Measurements from ENCODE around the gene MINDY4. TPM values are rescaled to one million over a fixed set of nuclear protein-coding genes. Genes with fewer than 3 reads are reported as not detected.

MINDY4 gene
- total and polyA plus RNA-seq, 2 of the 4 experiments (the other 2 are of a cell fraction), result 1.8 to 3.6 TPM

DNA sequence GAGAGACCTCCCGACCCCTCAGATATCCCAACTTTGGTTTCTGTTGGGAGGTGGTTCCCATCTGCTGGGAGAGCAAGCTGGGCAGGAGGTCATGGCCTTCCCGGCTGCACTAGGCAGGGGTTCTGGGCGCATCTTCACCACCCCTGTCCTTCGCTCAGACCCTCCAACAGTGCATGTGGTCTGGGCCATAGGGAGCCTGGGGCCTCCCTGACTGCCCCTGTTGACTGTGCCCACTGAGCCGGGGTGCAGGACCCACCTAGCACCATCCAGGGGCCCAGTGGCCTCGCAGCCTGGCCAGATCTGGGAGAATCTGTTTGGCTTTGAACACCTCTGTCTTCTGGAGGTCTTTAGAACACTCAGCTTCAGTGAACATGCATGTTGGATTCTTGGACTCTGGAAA is 38.0 kb upstream of the MINDY4 start:
- no TSS peak for BruUV-seq (replicated peaks)
- no peak overlapping the region for H2AK5ac ChIP-seq (ENCODE audit: low read depth, low read length)
- in situ Hi-C loops (cut with MboI; ENCODE audit: low sequenced_read_pairs) (no loop called here), intact Hi-C loops (cut with micrococcal nuclease) (no loop called here), dilution Hi-C loops (cut with HindIII; ENCODE audit: low sequenced_read_pairs, unreplicated experiment) (no loop called here)
- H3K9me1 ChIP-seq (ENCODE audit: insufficient read depth, low read length), result no peaks in the 10 kb centered on the region
- no peak overlapping the region for H3K56ac ChIP-seq (ENCODE audit: extremely low read depth, insufficient read depth, low read length)
- no peak overlapping the region for H3K4ac ChIP-seq (ENCODE audit: low read depth, low read length)
- no peaks in the 10 kb centered on the region for H3K36me3 ChIP-seq (ENCODE audit: control insufficient read depth, insufficient read depth, low read length)
- no peak overlapping the region for H2BK15ac ChIP-seq (ENCODE audit: low read depth, low read length)
- ATAC-seq (ENCODE audit: low read depth) (no peak), DNase-seq (no peak)
- H3K4me2 ChIP-seq (ENCODE audit: low read depth, low read length), result no peak overlapping the region
- H4K5ac ChIP-seq (ENCODE audit: low read depth, low read length), result no peak overlapping the region
- no peak overlapping the region for H3K18ac ChIP-seq (ENCODE audit: low read depth, low read length)
- peaks cover 49% of the 10 kb centered on the region for H3K27me3 ChIP-seq (ENCODE audit: control insufficient read depth, insufficient read depth, low read length)
- H2AFZ ChIP-seq (replicated peaks; ENCODE audit: low read length, poor library complexity), result no peak overlapping the region
- TF ChIP-seq CHD1 (IDR thresholded peaks at IDR 0.05; ENCODE audit: low read depth, low read length) (no peak), POLR2A (IDR thresholded peaks at IDR 0.05; ENCODE audit: low read depth, low read length) (no peak), RCOR1 (IDR thresholded peaks at IDR 0.05; ENCODE audit: insufficient replicate concordance, low read length) (no peak), BHLHE40 (IDR thresholded peaks at IDR 0.05; ENCODE audit: low read depth, low read length) (no peak), CEBPB (IDR thresholded peaks at IDR 0.05; ENCODE audit: low read depth, low read length) (no peak)
- no peak overlapping the region for H2AK9ac ChIP-seq (replicated peaks; ENCODE audit: low read depth, low read length, poor library complexity)
- H3K9me3 ChIP-seq (ENCODE audit: control insufficient read depth, insufficient read depth, low read length), result no peaks in the 10 kb centered on the region; the same call in 1 of the 2 replicates
- H3K27ac ChIP-seq (ENCODE audit: insufficient read depth, low read length), result no peak overlapping the region
- H4K20me1 ChIP-seq (ENCODE audit: insufficient read depth, low read length), result no peaks in the 10 kb centered on the region
- H4K8ac ChIP-seq (ENCODE audit: low read depth in 2 of 2, low read length in 2 of 2), result no peak overlapping the region
- POLR2A ChIA-PET (ENCODE audit: unreplicated experiment), result no interaction called here
- H4K91ac ChIP-seq (ENCODE audit: insufficient read depth, low read depth, low read length), result no peak overlapping the region
- no peak overlapping the region for H2BK5ac ChIP-seq (ENCODE audit: low read depth, low read length, poor library complexity, severe bottlenecking)
- no peak overlapping the region for H3K14ac ChIP-seq (replicated peaks; ENCODE audit: low read depth, low read length)
- H3K79me1 ChIP-seq (ENCODE audit: low read depth in 1 of 2, low read length in 2 of 2), result no peaks in the 10 kb centered on the region
- WGBS, 2 experiments (ENCODE audit: extremely low coverage in 2 of 2, insufficient read length in 1 of 2), result 76% methylated on average over 4 of the region's 6 CpGs; no CpG with 5 or more reads in 1 of the 2 experiments
- no peak overlapping the region for H2BK120ac ChIP-seq (ENCODE audit: low read depth, low read length)
- H3K4me3 ChIP-seq (ENCODE audit: insufficient read depth, low read depth, low read length), result no peak overlapping the region
- CTCF ChIA-PET, result no interaction called here
- no peak overlapping the region for H2BK20ac ChIP-seq (ENCODE audit: low read depth, low read length)
- H3K4me1 ChIP-seq (ENCODE audit: control insufficient read depth, insufficient read depth, low read length), result no peaks in the 10 kb centered on the region
- no peak overlapping the region for H3K23ac ChIP-seq (ENCODE audit: low read depth, low read length)
- H3K9ac ChIP-seq (ENCODE audit: low read depth, low read length), result no peak overlapping the region

Measured in IMR-90 (cell line).